Mesodermal cell (in vitro differentiated cells): Measurements from ENCODE around the gene NUDT15.

ENCODE experiments used
- H3K27ac ChIP-seq: 2 replicates; pipeline ENCODE4 v1.7.0; 2013; ENCODE audit warnings: mild to moderate bottlenecking, low read depth, low read length, moderate library complexity; ENCODE audit not compliant: severe bottlenecking
- H3K36me3 ChIP-seq: 2 replicates; pipeline ENCODE4 v1.7.1; 2013; ENCODE audit warnings: mild to moderate bottlenecking, low read length, moderate library complexity; ENCODE audit not compliant: control insufficient read depth, insufficient read depth
- H3K4me1 ChIP-seq: one replicate; pipeline ENCODE4 v1.7.1; 2013; ENCODE audit warnings: mild to moderate bottlenecking, low read length; ENCODE audit not compliant: insufficient read depth, control insufficient read depth, poor library complexity, severe bottlenecking
- H3K4me3 ChIP-seq: 2 replicates; pipeline ENCODE4 v1.7.0; 2013; ENCODE audit warnings: low read length, control low read depth, mild to moderate bottlenecking; ENCODE audit not compliant: insufficient read depth, poor library complexity, severe bottlenecking; ENCODE audit errors: extremely low read depth
- H3K9me3 ChIP-seq: 2 replicates; pipeline ENCODE4 v1.7.1; 2013; ENCODE audit warnings: mild to moderate bottlenecking, low read length, moderate library complexity; ENCODE audit not compliant: control insufficient read depth
- WGBS, 2 experiments: methylation state at CpG; one replicate each; pipeline ENCODE4 v1.1.5; 2013; ENCODE audit warnings: missing lambda C conversion rate in 2 of 2; ENCODE audit not compliant: insufficient coverage in 2 of 2; 5-methylcytosine and 5-hydroxymethylcytosine counted together

NUDT15 gene

GRCh38 chr13:48006396-48006795 lies 31.1 kb upstream of the NUDT15 start:
- Histone ChIP-seq H3K36me3 (no peaks in the 10 kb centered on the region), H3K4me1 (peaks cover 4% of the 10 kb centered on the region), H3K9me3 (no peaks in the 10 kb centered on the region), H3K4me3 (no peak overlapping the region), H3K27ac (no peak overlapping the region)
- no CpG with 5 or more reads among the region's 1 CpG for WGBS, 2 experiments

GRCh38 chr13:48009284-48009683 lies 28.2 kb upstream of the NUDT15 start:
- Histone ChIP-seq H3K4me3 (no peak overlapping the region), H3K36me3 (no peaks in the 10 kb centered on the region), H3K9me3 (no peaks in the 10 kb centered on the region), H3K4me1 (no peaks in the 10 kb centered on the region), H3K27ac (no peak overlapping the region)
- 64 to 80% methylated on average over 1 of the region's 1 CpG for WGBS, 2 experiments

- Histone ChIP-seq H3K27ac (no peak overlapping the region), H3K4me1 (no peaks in the 10 kb centered on the region), H3K4me3 (no peak overlapping the region), H3K36me3 (no peaks in the 10 kb centered on the region), H3K9me3 (no peaks in the 10 kb centered on the region)
- 86 to 96% methylated on average over 2 of the region's 4 CpGs for WGBS, 2 experiments
Observed at GRCh38 chr13:48010698-48011097, 26.8 kb upstream of the NUDT15 start.

DNA sequence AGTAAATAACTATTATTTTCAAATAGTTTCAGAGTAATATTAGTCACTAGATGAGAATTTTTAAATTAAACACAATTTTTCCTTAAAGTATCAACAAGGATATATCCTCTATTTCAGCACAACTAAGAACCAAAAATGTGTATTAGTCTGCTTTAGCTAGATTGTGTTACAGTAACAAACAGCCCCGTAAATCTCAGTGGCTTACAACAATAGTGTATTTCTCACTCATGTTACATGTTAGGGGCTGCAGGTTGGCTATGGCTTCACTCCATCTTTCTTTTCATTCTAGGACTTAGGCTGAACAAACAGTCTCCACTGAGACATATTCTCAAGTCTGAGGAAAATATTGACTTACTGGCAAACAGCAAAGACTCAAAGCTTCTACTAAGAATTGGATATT lies 24.9 kb upstream of the NUDT15 start:
- no peak overlapping the region for H3K4me3 ChIP-seq

GRCh38 chr13:48014359-48014758 lies 23.2 kb upstream of the NUDT15 start:
- H3K9me3 ChIP-seq: no peaks in the 10 kb centered on the region
- H3K27ac ChIP-seq: no peak overlapping the region
- H3K4me3 ChIP-seq: no peak overlapping the region
- no peaks in the 10 kb centered on the region for H3K36me3 ChIP-seq
- H3K4me1 ChIP-seq: no peaks in the 10 kb centered on the region
- 75 to 78% methylated on average over 1 to 2 of the region's 2 CpGs for WGBS, 2 experiments

More for the DNA sequence above, 24.9 kb upstream of the NUDT15 start:
- WGBS, 2 experiments: 70% methylated on average over 1 of the region's 1 CpG; no CpG with 5 or more reads in 1 of the 2 experiments
- Histone ChIP-seq H3K4me1 (no peaks in the 10 kb centered on the region), H3K27ac (no peak overlapping the region), H3K36me3 (no peaks in the 10 kb centered on the region), H3K9me3 (no peaks in the 10 kb centered on the region)

- Histone ChIP-seq H3K4me3 (no peak overlapping the region), H3K4me1 (no peaks in the 10 kb centered on the region), H3K36me3 (no peaks in the 10 kb centered on the region), H3K9me3 (no peaks in the 10 kb centered on the region), H3K27ac (no peak overlapping the region)
- no CpG with 5 or more reads among the region's 2 CpGs for WGBS, 2 experiments
Observed at GRCh38 chr13:48018637-48019036, 18.9 kb upstream of the NUDT15 start.

GRCh38 chr13:48019796-48020195 lies 17.7 kb upstream of the NUDT15 start:
- H3K4me1 ChIP-seq: no peaks in the 10 kb centered on the region
- 88 to 100% methylated on average over 1 of the region's 1 CpG for WGBS, 2 experiments
- H3K27ac ChIP-seq: no peak overlapping the region
- no peak overlapping the region for H3K4me3 ChIP-seq
- no peaks in the 10 kb centered on the region for H3K36me3 ChIP-seq
- no peaks in the 10 kb centered on the region for H3K9me3 ChIP-seq

- H3K27ac ChIP-seq: no peak overlapping the region
- H3K9me3 ChIP-seq: peaks cover 19% of the 10 kb centered on the region
- no peaks in the 10 kb centered on the region for H3K4me1 ChIP-seq
- H3K4me3 ChIP-seq: no peak overlapping the region
- peaks cover 6% of the 10 kb centered on the region for H3K36me3 ChIP-seq
Observed at GRCh38 chr13:48028066-48028465, 9.5 kb upstream of the NUDT15 start.

- H3K4me1 ChIP-seq: no peaks in the 10 kb centered on the region
- no peak overlapping the region for H3K4me3 ChIP-seq
- peaks cover 6% of the 10 kb centered on the region for H3K36me3 ChIP-seq
- 100% methylated on average over 1 of the region's 2 CpGs; no CpG with 5 or more reads in 1 of the 2 experiments for WGBS, 2 experiments
- H3K27ac ChIP-seq: no peak overlapping the region
- H3K9me3 ChIP-seq: peaks cover 22% of the 10 kb centered on the region
Observed at GRCh38 chr13:48029859-48030258, 7.7 kb upstream of the NUDT15 start.

DNA sequence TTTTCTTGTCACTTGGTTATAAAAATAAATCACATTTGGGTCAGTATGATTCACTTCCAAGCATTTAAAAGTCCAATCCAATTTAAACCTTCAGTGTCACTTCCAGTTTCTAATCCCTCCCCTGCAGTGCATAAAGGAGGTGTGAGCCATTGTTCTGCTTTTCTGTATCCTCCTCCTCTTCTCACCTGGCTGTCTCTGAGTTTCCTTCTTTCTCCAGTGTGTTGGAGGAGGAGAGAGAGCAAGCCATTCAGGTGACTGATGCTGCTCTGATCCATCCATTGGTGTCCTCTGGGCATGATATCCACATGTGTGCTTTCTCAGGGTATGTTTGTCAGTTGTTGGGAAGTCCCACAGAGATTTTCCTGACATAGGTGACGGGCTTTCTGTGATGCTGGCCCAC lies 1.2 kb downstream of the NUDT15 start:
- Histone ChIP-seq H3K27ac (no peak overlapping the region), H3K36me3 (peaks cover 36% of the 10 kb centered on the region), H3K4me3 (peak overlapping the region; percentile 61), H3K9me3 (peaks cover 6% of the 10 kb centered on the region), H3K4me1 (no peaks in the 10 kb centered on the region)
- 86 to 88% methylated on average over 1 of the region's 1 CpG for WGBS, 2 experiments

GRCh38 chr13:48040049-48040448 lies 2.5 kb downstream of the NUDT15 start:
- Histone ChIP-seq H3K9me3 (peaks cover 4% of the 10 kb centered on the region), H3K4me3 (no peak overlapping the region), H3K27ac (no peak overlapping the region), H3K4me1 (no peaks in the 10 kb centered on the region), H3K36me3 (peaks cover 39% of the 10 kb centered on the region)

GRCh38 chr13:48040896-48041295 lies 3.4 kb downstream of the NUDT15 start:
- H3K4me3 ChIP-seq: no peak overlapping the region
- no peaks in the 10 kb centered on the region for H3K4me1 ChIP-seq
- WGBS, 2 experiments: no CpG with 5 or more reads among the region's 1 CpG
- H3K9me3 ChIP-seq: peaks cover 4% of the 10 kb centered on the region
- peaks cover 44% of the 10 kb centered on the region for H3K36me3 ChIP-seq
- no peak overlapping the region for H3K27ac ChIP-seq
